GM23338 (cell line): ENCODE measurements around the gene MRRF. TPM values are rescaled to one million over a fixed set of nuclear protein-coding genes. Genes with fewer than 3 reads are reported as not detected.

ENCODE experiments used
- ATAC-seq: fragments of 200-7000 bp; cut with Tn5 transposase; 3 replicates; pipeline ENCODE4 v1.9.1; 2020
- DNase-seq: peaks from one replicate; pipeline ENCODE4 v3.0.0-alpha.2; 2015; ENCODE audit warnings: low spot score
- H2AFZ ChIP-seq: fragments of 200-600 bp; sonication (generic); 2 replicates; pipeline ENCODE4 v1.8.0; 2016; ENCODE audit warnings: antibody characterized with exemption, mild to moderate bottlenecking, moderate library complexity
- H3F3A ChIP-seq: fragments of 200-600 bp; sonication (generic); replicated peaks from 2 replicates; pipeline ENCODE4 v1.8.0; 2017; ENCODE audit warnings: antibody characterized with exemption, mixed run types, low read depth
- H3K27ac ChIP-seq: fragments of 200-600 bp; sonication (generic); 2 replicates; pipeline ENCODE4 v1.6.1; 2016; ENCODE audit warnings: low read depth
- H3K27me3 ChIP-seq: fragments of 200-600 bp; sonication (generic); 2 replicates; pipeline ENCODE4 v1.8.0; 2016; ENCODE audit warnings: mild to moderate bottlenecking, mixed run types, moderate library complexity; ENCODE audit not compliant: insufficient read depth
- H3K36me3 ChIP-seq: fragments of 200-600 bp; sonication (generic); 2 replicates; pipeline ENCODE4 v1.8.0; 2016; ENCODE audit warnings: mild to moderate bottlenecking; ENCODE audit not compliant: insufficient read depth
- H3K4me1 ChIP-seq: fragments of 200-600 bp; sonication (generic); 2 replicates; pipeline ENCODE4 v1.8.0; 2016; ENCODE audit warnings: mild to moderate bottlenecking, moderate library complexity; ENCODE audit not compliant: insufficient read depth
- H3K4me2 ChIP-seq: fragments of 200-600 bp; sonication (generic); 2 replicates; pipeline ENCODE4 v1.7.1; 2017; ENCODE audit warnings: mixed run types
- H3K4me3 ChIP-seq: fragments of 200-600 bp; sonication (generic); 2 replicates; pipeline ENCODE4 v1.6.1; 2016; ENCODE audit warnings: mixed run types
- H3K79me2 ChIP-seq: fragments of 200-600 bp; sonication (generic); replicated peaks from 2 replicates; pipeline ENCODE4 v1.8.0; 2017; ENCODE audit warnings: mild to moderate bottlenecking; ENCODE audit not compliant: insufficient read depth
- H3K9me2 ChIP-seq: fragments of 200-600 bp; sonication (generic); 2 replicates; pipeline ENCODE4 v1.8.0; 2017; ENCODE audit not compliant: insufficient read depth
- H4K20me1 ChIP-seq: fragments of 200-600 bp; sonication (generic); replicated peaks from 2 replicates; pipeline ENCODE4 v1.8.0; 2017; ENCODE audit warnings: mild to moderate bottlenecking; ENCODE audit not compliant: insufficient read depth
- H3K27ac Mint-ChIP-seq: 2 replicates; pipeline ENCODE4 v1.8.0; 2020; ENCODE audit warnings: inconsistent platforms, mild to moderate bottlenecking, moderate library complexity, mixed read lengths
- H3K27me3 Mint-ChIP-seq: 3 replicates; pipeline ENCODE4 v1.8.0; 2022; ENCODE audit warnings: low read depth, mild to moderate bottlenecking, moderate library complexity, mixed read lengths, inconsistent platforms; ENCODE audit not compliant: insufficient read depth, poor library complexity
- H3K36me3 Mint-ChIP-seq: 3 replicates; pipeline ENCODE4 v1.8.0; 2021; ENCODE audit warnings: low read depth, mild to moderate bottlenecking, inconsistent platforms, moderate library complexity, mixed read lengths
- H3K4me1 Mint-ChIP-seq: 3 replicates; pipeline ENCODE4 v1.8.0; 2020; ENCODE audit warnings: mild to moderate bottlenecking, inconsistent platforms, mixed read lengths
- H3K4me3 Mint-ChIP-seq: 3 replicates; pipeline ENCODE4 v1.8.0; 2021; ENCODE audit warnings: moderate library complexity, mild to moderate bottlenecking, inconsistent platforms, mixed read lengths
- H3K9me3 Mint-ChIP-seq: 3 replicates; pipeline ENCODE4 v1.8.0; 2020; ENCODE audit warnings: moderate library complexity, mild to moderate bottlenecking, inconsistent platforms, mixed read lengths
- CREB1 ChIP-seq: fragments of 250-450 bp; sonication (Bioruptor Pico); IDR thresholded peaks from 2 replicates; pipeline ENCODE4 v1.5.0; 2020; ENCODE audit warnings: low read depth, mild to moderate bottlenecking, moderate library complexity
- EZH2 ChIP-seq: fragments of 200-600 bp; sonication (generic); IDR thresholded peaks from one replicate; pipeline ENCODE4 v1.8.0; 2017; ENCODE audit warnings: antibody characterized with exemption, mild to moderate bottlenecking, low read depth; ENCODE audit not compliant: unreplicated experiment
- EZH2phosphoT487 ChIP-seq: fragments of 200-600 bp; sonication (generic); IDR thresholded peaks from one replicate; pipeline ENCODE4 v1.8.1; 2018; ENCODE audit warnings: antibody characterized with exemption; ENCODE audit not compliant: unreplicated experiment
- NANOG ChIP-seq: IDR thresholded peaks from 2 replicates; pipeline ENCODE4 v1.6.1; 2016; ENCODE audit warnings: antibody characterized with exemption, borderline replicate concordance
- POLR2AphosphoS5 ChIP-seq: IDR thresholded peaks from 2 replicates; pipeline ENCODE4 v1.6.1; 2016; ENCODE audit warnings: antibody characterized with exemption, low read depth
- ZNF114 ChIP-seq: fragments of 250-450 bp; sonication (Bioruptor Pico); IDR thresholded peaks from 2 replicates; pipeline ENCODE4 v1.5.0; 2020; ENCODE audit warnings: mild to moderate bottlenecking, moderate library complexity
- ZNF331 ChIP-seq: fragments of 250-450 bp; sonication (Bioruptor Pico); IDR thresholded peaks from 2 replicates; pipeline ENCODE4 v1.5.0; 2020; ENCODE audit warnings: low read depth, mild to moderate bottlenecking, moderate library complexity
- polyA plus RNA-seq: library from polyadenylated mRNA; unstranded; fragments of >200 nt; fragmentation: Nextera tagmentation; extraction: Ambion mirVana; gene quantifications from 2 replicates; pipeline ENCODE4 v1.2.1, GENCODE V29; 2016
- total RNA-seq: library from RNA; depleted of rRNA; stranded (reverse); fragments of >200 nt; shearing (Covaris generic); gene quantifications from 2 replicates; pipeline ENCODE4 v1.2.3, GENCODE V29; 2014
- TF ChIP-seq, protein P1 (sequence below), 2 experiments: fragments of 200-600 bp in 1 of 2; sonication (generic) in 1 of 2; conservative IDR thresholded peaks; 2 replicates each; pipeline versions ENCODE4 v1.5.1 to v1.6.1; 2016 to 2017; ENCODE audit warnings: antibody characterized with exemption in 2 of 2, low read depth in 2 of 2, mild to moderate bottlenecking in 2 of 2, moderate library complexity in 1 of 2
- TF ChIP-seq, protein P2 (sequence below): IDR thresholded peaks from 2 replicates; pipeline ENCODE4 v1.6.1; 2016; ENCODE audit warnings: antibody characterized with exemption
- TF ChIP-seq, protein P3 (sequence below): fragments of 250-450 bp; sonication (Bioruptor Pico); IDR thresholded peaks from 2 replicates; pipeline ENCODE4 v1.5.0; 2020; ENCODE audit warnings: mild to moderate bottlenecking, moderate library complexity

The MRRF gene
- total and polyA plus RNA-seq, 2 experiments from 2014 or later: 27.8 to 32.7 TPM

DNA sequence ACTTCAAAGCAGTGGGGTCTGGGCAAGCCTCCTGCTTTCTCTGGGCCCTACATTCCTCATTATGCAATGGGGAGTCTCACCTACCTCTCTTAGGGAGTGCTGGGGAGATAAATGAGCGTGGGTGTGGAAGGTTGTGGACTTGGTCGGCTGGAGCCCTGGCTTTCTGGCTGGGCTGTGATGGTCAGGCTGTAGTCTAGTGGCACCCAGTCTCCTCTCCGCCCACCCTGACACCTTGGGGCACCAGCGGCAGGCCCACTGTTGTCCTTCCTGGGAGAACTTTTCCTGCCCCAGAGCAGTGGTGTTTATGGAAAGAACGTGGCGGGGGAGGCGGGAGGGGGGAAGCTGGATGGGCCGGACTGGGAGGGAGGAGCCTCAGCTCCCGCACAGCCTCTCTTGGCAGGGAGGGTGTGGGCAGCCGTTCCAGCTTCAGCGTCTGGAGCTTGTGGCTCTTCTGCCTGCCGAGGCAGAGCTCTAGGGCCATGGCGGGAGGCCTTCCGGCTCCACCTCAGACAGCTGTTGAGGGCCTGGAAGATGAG, 110.3 kb downstream of the MRRF start:
- Mint-ChIP-seq H3K9me3 (peaks cover 5% of the 10 kb centered on the region; the same call in 2 of the 3 replicates), H3K27me3 (peaks cover 48% of the 10 kb centered on the region), H3K4me1 (peaks cover 46% of the 10 kb centered on the region), H3K27ac (no peak overlapping the region), H3K36me3 (no peaks in the 10 kb centered on the region; the same call in 1 of the 3 replicates), H3K4me3 (peak overlapping the region; percentile 32)
- Histone ChIP-seq H3K9me2 (no peaks in the 10 kb centered on the region), H3K4me2 (peak overlapping the region; percentile 72), H2AFZ (peak overlapping the region; percentile 93), H3F3A (no peaks in the 10 kb centered on the region), H3K4me1 (peaks cover 37% of the 10 kb centered on the region), H3K79me2 (no peaks in the 10 kb centered on the region), H3K4me3 (peak overlapping the region; percentile 41), H3K27ac (no peak overlapping the region), H3K36me3 (no peaks in the 10 kb centered on the region), H4K20me1 (0 out of 2 replicates have a peak, but pooled peaks cover 4% of the 10 kb centered on the region), H3K27me3 (peaks cover 53% of the 10 kb centered on the region)
- TF ChIP-seq, protein P1, sequence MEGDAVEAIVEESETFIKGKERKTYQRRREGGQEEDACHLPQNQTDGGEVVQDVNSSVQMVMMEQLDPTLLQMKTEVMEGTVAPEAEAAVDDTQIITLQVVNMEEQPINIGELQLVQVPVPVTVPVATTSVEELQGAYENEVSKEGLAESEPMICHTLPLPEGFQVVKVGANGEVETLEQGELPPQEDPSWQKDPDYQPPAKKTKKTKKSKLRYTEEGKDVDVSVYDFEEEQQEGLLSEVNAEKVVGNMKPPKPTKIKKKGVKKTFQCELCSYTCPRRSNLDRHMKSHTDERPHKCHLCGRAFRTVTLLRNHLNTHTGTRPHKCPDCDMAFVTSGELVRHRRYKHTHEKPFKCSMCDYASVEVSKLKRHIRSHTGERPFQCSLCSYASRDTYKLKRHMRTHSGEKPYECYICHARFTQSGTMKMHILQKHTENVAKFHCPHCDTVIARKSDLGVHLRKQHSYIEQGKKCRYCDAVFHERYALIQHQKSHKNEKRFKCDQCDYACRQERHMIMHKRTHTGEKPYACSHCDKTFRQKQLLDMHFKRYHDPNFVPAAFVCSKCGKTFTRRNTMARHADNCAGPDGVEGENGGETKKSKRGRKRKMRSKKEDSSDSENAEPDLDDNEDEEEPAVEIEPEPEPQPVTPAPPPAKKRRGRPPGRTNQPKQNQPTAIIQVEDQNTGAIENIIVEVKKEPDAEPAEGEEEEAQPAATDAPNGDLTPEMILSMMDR (conservative IDR thresholded peaks at IDR 0.05; ENCODE audit: low read depth in 2 of 2): no peak
- no peak for TF ChIP-seq ZNF331
- no peak for TF ChIP-seq POLR2AphosphoS5
- TF ChIP-seq, protein P2, sequence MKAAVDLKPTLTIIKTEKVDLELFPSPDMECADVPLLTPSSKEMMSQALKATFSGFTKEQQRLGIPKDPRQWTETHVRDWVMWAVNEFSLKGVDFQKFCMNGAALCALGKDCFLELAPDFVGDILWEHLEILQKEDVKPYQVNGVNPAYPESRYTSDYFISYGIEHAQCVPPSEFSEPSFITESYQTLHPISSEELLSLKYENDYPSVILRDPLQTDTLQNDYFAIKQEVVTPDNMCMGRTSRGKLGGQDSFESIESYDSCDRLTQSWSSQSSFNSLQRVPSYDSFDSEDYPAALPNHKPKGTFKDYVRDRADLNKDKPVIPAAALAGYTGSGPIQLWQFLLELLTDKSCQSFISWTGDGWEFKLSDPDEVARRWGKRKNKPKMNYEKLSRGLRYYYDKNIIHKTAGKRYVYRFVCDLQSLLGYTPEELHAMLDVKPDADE: no peak
- no peak for TF ChIP-seq EZH2phosphoT487
- TF ChIP-seq NANOG: no peak
- TF ChIP-seq CREB1: no peak
- TF ChIP-seq ZNF114 (CRISPR knock-in tag): no peak
- TF ChIP-seq, protein P3, sequence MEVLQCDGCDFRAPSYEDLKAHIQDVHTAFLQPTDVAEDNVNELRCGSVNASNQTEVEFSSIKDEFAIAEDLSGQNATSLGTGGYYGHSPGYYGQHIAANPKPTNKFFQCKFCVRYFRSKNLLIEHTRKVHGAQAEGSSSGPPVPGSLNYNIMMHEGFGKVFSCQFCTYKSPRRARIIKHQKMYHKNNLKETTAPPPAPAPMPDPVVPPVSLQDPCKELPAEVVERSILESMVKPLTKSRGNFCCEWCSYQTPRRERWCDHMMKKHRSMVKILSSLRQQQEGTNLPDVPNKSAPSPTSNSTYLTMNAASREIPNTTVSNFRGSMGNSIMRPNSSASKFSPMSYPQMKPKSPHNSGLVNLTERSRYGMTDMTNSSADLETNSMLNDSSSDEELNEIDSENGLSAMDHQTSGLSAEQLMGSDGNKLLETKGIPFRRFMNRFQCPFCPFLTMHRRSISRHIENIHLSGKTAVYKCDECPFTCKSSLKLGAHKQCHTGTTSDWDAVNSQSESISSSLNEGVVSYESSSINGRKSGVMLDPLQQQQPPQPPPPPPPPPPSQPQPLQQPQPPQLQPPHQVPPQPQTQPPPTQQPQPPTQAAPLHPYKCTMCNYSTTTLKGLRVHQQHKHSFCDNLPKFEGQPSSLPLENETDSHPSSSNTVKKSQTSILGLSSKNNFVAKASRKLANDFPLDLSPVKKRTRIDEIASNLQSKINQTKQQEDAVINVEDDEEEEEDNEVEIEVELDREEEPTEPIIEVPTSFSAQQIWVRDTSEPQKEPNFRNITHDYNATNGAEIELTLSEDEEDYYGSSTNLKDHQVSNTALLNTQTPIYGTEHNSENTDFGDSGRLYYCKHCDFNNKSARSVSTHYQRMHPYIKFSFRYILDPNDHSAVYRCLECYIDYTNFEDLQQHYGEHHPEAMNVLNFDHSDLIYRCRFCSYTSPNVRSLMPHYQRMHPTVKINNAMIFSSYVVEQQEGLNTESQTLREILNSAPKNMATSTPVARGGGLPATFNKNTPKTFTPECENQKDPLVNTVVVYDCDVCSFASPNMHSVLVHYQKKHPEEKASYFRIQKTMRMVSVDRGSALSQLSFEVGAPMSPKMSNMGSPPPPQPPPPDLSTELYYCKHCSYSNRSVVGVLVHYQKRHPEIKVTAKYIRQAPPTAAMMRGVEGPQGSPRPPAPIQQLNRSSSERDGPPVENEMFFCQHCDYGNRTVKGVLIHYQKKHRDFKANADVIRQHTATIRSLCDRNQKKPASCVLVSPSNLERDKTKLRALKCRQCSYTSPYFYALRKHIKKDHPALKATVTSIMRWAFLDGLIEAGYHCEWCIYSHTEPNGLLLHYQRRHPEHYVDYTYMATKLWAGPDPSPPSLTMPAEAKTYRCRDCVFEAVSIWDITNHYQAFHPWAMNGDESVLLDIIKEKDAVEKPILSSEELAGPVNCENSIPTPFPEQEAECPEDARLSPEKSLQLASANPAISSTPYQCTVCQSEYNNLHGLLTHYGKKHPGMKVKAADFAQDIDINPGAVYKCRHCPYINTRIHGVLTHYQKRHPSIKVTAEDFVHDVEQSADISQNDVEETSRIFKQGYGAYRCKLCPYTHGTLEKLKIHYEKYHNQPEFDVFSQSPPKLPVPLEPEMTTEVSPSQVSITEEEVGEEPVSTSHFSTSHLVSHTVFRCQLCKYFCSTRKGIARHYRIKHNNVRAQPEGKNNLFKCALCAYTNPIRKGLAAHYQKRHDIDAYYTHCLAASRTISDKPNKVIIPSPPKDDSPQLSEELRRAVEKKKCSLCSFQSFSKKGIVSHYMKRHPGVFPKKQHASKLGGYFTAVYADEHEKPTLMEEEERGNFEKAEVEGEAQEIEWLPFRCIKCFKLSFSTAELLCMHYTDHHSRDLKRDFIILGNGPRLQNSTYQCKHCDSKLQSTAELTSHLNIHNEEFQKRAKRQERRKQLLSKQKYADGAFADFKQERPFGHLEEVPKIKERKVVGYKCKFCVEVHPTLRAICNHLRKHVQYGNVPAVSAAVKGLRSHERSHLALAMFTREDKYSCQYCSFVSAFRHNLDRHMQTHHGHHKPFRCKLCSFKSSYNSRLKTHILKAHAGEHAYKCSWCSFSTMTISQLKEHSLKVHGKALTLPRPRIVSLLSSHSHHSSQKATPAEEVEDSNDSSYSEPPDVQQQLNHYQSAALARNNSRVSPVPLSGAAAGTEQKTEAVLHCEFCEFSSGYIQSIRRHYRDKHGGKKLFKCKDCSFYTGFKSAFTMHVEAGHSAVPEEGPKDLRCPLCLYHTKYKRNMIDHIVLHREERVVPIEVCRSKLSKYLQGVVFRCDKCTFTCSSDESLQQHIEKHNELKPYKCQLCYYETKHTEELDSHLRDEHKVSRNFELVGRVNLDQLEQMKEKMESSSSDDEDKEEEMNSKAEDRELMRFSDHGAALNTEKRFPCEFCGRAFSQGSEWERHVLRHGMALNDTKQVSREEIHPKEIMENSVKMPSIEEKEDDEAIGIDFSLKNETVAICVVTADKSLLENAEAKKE (CRISPR knock-in tag): no peak
- no peak for TF ChIP-seq EZH2
- peak; percentile 52 for DNase-seq
- ATAC-seq: peak; percentile 52
